Esophagus (tissue), 2 donors: Measurements from ENCODE around the gene MYO7B. TPM values are rescaled to one million over a fixed set of nuclear protein-coding genes. Genes with fewer than 3 reads are reported as not detected.

ENCODE experiments used
- H3K27ac ChIP-seq, 2 donors: one replicate each; pipeline ENCODE4 v1.5.1; 2013; ENCODE audit warnings: low read depth in 2 of 2, mild to moderate bottlenecking in 2 of 2, inconsistent platforms in 1 of 2, low read length in 1 of 2, moderate library complexity in 1 of 2
- H3K27me3 ChIP-seq, 2 donors: one replicate each; pipeline ENCODE4 v1.6.1; 2013; ENCODE audit warnings: low read length in 2 of 2, control low read depth in 1 of 2, mild to moderate bottlenecking in 1 of 2; ENCODE audit not compliant: insufficient read depth in 2 of 2, control insufficient read depth in 1 of 2
- H3K36me3 ChIP-seq, 2 donors: one replicate each; pipeline ENCODE4 v1.6.1; 2013; ENCODE audit warnings: low read length in 1 of 2; ENCODE audit not compliant: control insufficient read depth in 2 of 2, insufficient read depth in 2 of 2
- H3K4me1 ChIP-seq, 2 donors: one replicate each; pipeline ENCODE4 v1.6.1; 2013; ENCODE audit warnings: low read length in 1 of 2; ENCODE audit not compliant: control insufficient read depth in 2 of 2, insufficient read depth in 2 of 2
- H3K4me3 ChIP-seq, 2 donors: one replicate each; pipeline ENCODE4 v1.5.1; 2013; ENCODE audit warnings: low read length in 2 of 2, mild to moderate bottlenecking in 2 of 2, low read depth in 1 of 2, moderate library complexity in 1 of 2
- H3K9me3 ChIP-seq, 2 donors: one replicate each; pipeline ENCODE4 v1.6.1; 2013; ENCODE audit warnings: mild to moderate bottlenecking in 2 of 2, low read depth in 1 of 2, low read length in 1 of 2, moderate library complexity in 1 of 2; ENCODE audit not compliant: control insufficient read depth in 2 of 2, insufficient read depth in 1 of 2
- WGBS, 2 donors: extraction: QIAGEN DNeasy Blood & Tissue Kit; methylation state at CpG; one replicate each; pipeline ENCODE4 v1.1.7; 2013; 5-methylcytosine and 5-hydroxymethylcytosine counted together
- polyA plus RNA-seq, 2 donors: library from polyadenylated mRNA; stranded (reverse); fragments of 200-250 nt; gene quantifications; one replicate each; pipeline ENCODE4 v1.2.3, GENCODE V29; 2013
- donor health status: healthy with polysubstance abuse.
- donor health status: Bipolar disorder and iron deficiency.

The MYO7B gene
- polyA plus RNA-seq, 2 donors: 0.09 to 0.20 TPM

GRCh38 chr2:127582863-127583861 lies 47.7 kb downstream of the MYO7B start:
- Histone ChIP-seq H3K4me3 (no peak overlapping the region), H3K9me3 (no peaks in the 10 kb centered on the region), H3K36me3 (no peaks in the 10 kb centered on the region), H3K4me1 (no peaks in the 10 kb centered on the region), H3K27ac (no peak overlapping the region), H3K27me3 (no peaks in the 10 kb centered on the region)
- WGBS, 2 donors: 77 to 80% methylated on average over 15 of the region's 15 CpGs

GRCh38 chr2:127584047-127584446 lies 48.6 kb downstream of the MYO7B start:
- H3K27me3 ChIP-seq: no peaks in the 10 kb centered on the region
- H3K4me1 ChIP-seq: no peaks in the 10 kb centered on the region
- 93 to 94% methylated on average over 14 of the region's 14 CpGs for WGBS, 2 donors
- no peak overlapping the region for H3K4me3 ChIP-seq
- no peaks in the 10 kb centered on the region for H3K9me3 ChIP-seq
- no peak overlapping the region for H3K27ac ChIP-seq
- H3K36me3 ChIP-seq: no peaks in the 10 kb centered on the region

DNA sequence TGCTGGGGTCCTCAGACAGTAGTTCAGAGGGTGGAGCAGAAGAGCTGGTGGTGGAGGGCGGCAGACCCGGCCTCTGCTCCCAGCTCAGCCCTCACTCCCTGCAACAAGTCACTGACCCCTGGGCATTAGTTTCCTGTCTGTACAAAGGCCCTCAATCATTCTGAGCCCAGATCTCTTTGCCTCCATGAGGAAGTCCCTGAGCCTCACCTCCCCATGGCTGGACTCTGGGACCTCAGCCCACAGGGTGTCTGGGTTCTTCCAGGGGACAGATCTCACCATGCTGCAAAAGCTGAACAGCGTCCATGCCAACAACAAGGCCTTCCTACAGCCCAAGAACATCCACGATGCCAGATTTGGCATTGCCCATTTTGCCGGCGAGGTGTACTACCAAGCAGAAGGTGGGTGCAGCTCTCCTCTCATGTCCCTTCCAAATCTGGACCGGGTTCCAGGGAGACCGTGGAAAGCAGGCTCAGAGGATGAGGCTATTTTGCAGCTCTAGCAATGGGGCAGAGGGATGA lies 49.1 kb downstream of the MYO7B start:
- H3K4me1 ChIP-seq: no peaks in the 10 kb centered on the region
- no peak overlapping the region for H3K4me3 ChIP-seq
- H3K27me3 ChIP-seq: no peaks in the 10 kb centered on the region
- no peak overlapping the region for H3K27ac ChIP-seq
- H3K9me3 ChIP-seq: no peaks in the 10 kb centered on the region
- 82% methylated on average over 8 of the region's 8 CpGs for WGBS, 2 donors
- no peaks in the 10 kb centered on the region for H3K36me3 ChIP-seq

DNA sequence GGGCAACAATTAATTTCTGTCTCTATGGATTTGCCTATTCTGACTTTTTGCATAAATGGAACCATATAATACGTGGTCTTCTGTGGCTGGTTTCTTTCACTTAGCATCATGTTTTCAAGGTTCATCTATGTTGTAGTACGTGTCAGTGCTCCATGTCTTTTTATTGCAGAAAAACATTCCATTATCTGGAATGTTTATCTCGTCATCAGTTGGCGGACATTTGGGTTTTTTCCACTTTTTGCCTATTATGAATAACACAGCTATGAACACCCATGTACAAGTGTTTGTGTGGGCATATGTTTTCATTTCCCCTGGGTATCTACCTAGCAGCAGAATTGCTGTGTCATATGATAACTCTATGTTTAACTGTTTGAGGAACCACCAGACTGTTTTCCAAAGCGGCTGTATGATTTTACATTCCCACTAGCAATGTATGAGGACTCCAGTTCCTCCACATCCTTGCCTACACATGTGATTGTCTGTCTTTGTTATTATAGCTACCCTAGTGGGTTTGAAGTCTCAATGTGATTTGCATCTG lies 49.9 kb downstream of the MYO7B start:
- Histone ChIP-seq H3K4me1 (no peaks in the 10 kb centered on the region), H3K4me3 (no peak overlapping the region), H3K9me3 (no peaks in the 10 kb centered on the region), H3K27ac (no peak overlapping the region), H3K27me3 (no peaks in the 10 kb centered on the region), H3K36me3 (no peaks in the 10 kb centered on the region)
- WGBS, 2 donors: 85 to 90% methylated on average over 5 of the region's 5 CpGs

DNA sequence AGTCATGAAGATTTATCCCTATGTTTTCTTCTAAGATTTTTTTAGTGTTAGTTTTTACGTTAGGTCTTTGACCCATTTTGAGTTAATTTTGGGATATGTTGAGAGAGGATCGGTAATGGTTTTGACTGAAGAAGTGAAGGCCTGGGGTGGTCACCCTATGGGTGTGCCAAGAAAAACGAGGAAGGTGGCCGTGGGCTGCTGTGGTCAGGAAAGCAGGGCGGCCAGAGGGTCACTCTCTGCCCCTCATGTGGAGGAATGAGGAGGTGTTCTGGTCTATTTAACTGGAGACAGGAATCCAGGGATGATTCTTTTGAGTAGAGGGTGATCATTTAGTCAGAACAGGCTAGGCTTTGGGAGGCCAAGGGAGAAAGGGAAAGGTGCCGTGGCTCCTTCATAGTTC lies 50.7 kb downstream of the MYO7B start:
- Histone ChIP-seq H3K4me1 (no peaks in the 10 kb centered on the region), H3K27me3 (no peaks in the 10 kb centered on the region), H3K27ac (no peak overlapping the region), H3K9me3 (no peaks in the 10 kb centered on the region), H3K4me3 (no peak overlapping the region), H3K36me3 (no peaks in the 10 kb centered on the region)
- WGBS, 2 donors: 81 to 87% methylated on average over 6 of the region's 6 CpGs

GRCh38 chr2:127586746-127587295 lies 51.3 kb downstream of the MYO7B start:
- no peak overlapping the region for H3K27ac ChIP-seq
- H3K27me3 ChIP-seq: no peaks in the 10 kb centered on the region
- 77 to 79% methylated on average over 4 of the region's 4 CpGs for WGBS, 2 donors
- H3K36me3 ChIP-seq: no peaks in the 10 kb centered on the region
- no peaks in the 10 kb centered on the region for H3K4me1 ChIP-seq
- H3K4me3 ChIP-seq: no peak overlapping the region
- no peaks in the 10 kb centered on the region for H3K9me3 ChIP-seq

DNA sequence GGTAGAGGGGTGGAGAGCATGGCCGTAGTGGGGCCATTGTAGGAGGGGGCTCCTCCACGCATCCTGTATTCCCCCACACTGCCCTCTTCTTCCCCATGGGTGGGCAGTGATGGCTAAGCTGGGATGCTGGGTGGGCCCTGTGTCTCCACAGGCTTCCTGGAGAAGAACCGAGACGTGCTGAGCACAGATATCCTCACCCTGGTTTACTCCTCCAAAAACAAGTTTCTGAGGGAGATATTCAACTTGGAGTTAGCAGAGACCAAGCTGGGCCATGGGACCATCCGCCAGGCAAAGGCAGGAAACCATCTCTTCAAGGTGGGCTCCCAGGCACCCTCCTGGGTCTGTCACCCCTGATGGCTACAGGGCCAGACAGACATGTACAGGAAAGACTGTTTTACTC lies 52.8 kb downstream of the MYO7B start:
- Histone ChIP-seq H3K36me3 (no peaks in the 10 kb centered on the region), H3K9me3 (no peaks in the 10 kb centered on the region), H3K4me3 (no peak overlapping the region), H3K27ac (no peak overlapping the region), H3K27me3 (no peaks in the 10 kb centered on the region), H3K4me1 (no peaks in the 10 kb centered on the region)
- 91 to 94% methylated on average over 5 of the region's 5 CpGs for WGBS, 2 donors

GRCh38 chr2:127589358-127589757 lies 53.9 kb downstream of the MYO7B start:
- Histone ChIP-seq H3K9me3 (no peaks in the 10 kb centered on the region), H3K27ac (no peak overlapping the region), H3K36me3 (no peaks in the 10 kb centered on the region), H3K4me1 (no peaks in the 10 kb centered on the region), H3K27me3 (no peaks in the 10 kb centered on the region), H3K4me3 (no peak overlapping the region)
- 90 to 95% methylated on average over 3 of the region's 3 CpGs for WGBS, 2 donors

GRCh38 chr2:127589841-127590240 lies 54.4 kb downstream of the MYO7B start:
- no peaks in the 10 kb centered on the region for H3K36me3 ChIP-seq
- H3K4me1 ChIP-seq: no peaks in the 10 kb centered on the region

More at GRCh38 chr2:127589841-127590240, 54.4 kb downstream of the MYO7B start:
- WGBS, 2 donors: 84 to 87% methylated on average over 5 of the region's 5 CpGs
- H3K27me3 ChIP-seq: no peaks in the 10 kb centered on the region
- H3K27ac ChIP-seq: no peak overlapping the region
- no peaks in the 10 kb centered on the region for H3K9me3 ChIP-seq
- H3K4me3 ChIP-seq: no peak overlapping the region
